K562 (cell line): ENCODE measurements around the gene CTSW. TPM values are rescaled to one million over a fixed set of nuclear protein-coding genes. Genes with fewer than 3 reads are reported as not detected.

Experiments used
- BHLHE40 ChIP-seq: IDR thresholded peaks from 2 replicates; pipeline ENCODE4 v1.6.1; 2011; ENCODE audit warnings: low read length, improper control_type of control experiment
- CCAR2 ChIP-seq: fragments of 200-400 bp; formaldehyde crosslinking; IDR thresholded peaks from 2 replicates; pipeline ENCODE4 v1.6.1; 2017; ENCODE audit warnings: mild to moderate bottlenecking, low read depth, low read length
- DNMT1 ChIP-seq: fragments of 450-650 bp; IDR thresholded peaks from 2 replicates; pipeline ENCODE4 v1.6.1; 2016; ENCODE audit warnings: antibody characterized with exemption, mild to moderate bottlenecking
- HBP1 ChIP-seq: fragments of 450-650 bp; formaldehyde crosslinking; IDR thresholded peaks from 2 replicates; pipeline ENCODE4 v1.4.0; 2022; ENCODE audit warnings: missing genetic modification characterization
- JUN ChIP-seq, 2 experiments: sonication (generic) in 1 of 2; formaldehyde crosslinking in 1 of 2; IDR thresholded peaks; 2 replicates each; pipeline versions ENCODE4 v1.6.1 to v1.8.0; 2012 to 2022; ENCODE audit warnings: borderline replicate concordance in 2 of 2, mild to moderate bottlenecking in 2 of 2, improper control_type of control experiment in 1 of 2, low read depth in 1 of 2, low read length in 1 of 2, missing genetic modification reagents in 1 of 2
- MCM3 ChIP-seq: fragments of 450-650 bp; IDR thresholded peaks from 2 replicates; pipeline ENCODE4 v1.6.1; 2016
- MECOM ChIP-seq: fragments of 250-450 bp; sonication (Bioruptor Pico); IDR thresholded peaks from 2 replicates; pipeline ENCODE4 v1.8.0; 2022; ENCODE audit warnings: inconsistent platforms
- OTX1 ChIP-seq: fragments of 450-650 bp; formaldehyde crosslinking; IDR thresholded peaks from 2 replicates; pipeline ENCODE4 v1.4.0; 2022; ENCODE audit warnings: mild to moderate bottlenecking
- SFPQ ChIP-seq: fragments of 200-400 bp; formaldehyde crosslinking; IDR thresholded peaks from 2 replicates; pipeline ENCODE4 v1.6.1; 2017; ENCODE audit warnings: mild to moderate bottlenecking, low read depth, low read length, moderate library complexity
- SOX6 ChIP-seq: fragments of 450-650 bp; IDR thresholded peaks from 2 replicates; pipeline ENCODE4 v1.6.1; 2014; ENCODE audit warnings: mild to moderate bottlenecking
- XRCC5 ChIP-seq: fragments of 200-400 bp; formaldehyde crosslinking; IDR thresholded peaks from 2 replicates; pipeline ENCODE4 v1.6.1; 2017; ENCODE audit warnings: low read depth, mild to moderate bottlenecking, low read length
- ZNF133 ChIP-seq: fragments of 250-450 bp; sonication (Bioruptor Pico); IDR thresholded peaks from 2 replicates; pipeline ENCODE4 v1.4.0; 2020; ENCODE audit warnings: mild to moderate bottlenecking
- polyA plus RNA-seq, 8 experiments: library from polyadenylated mRNA; depleted of rRNA in 4 of 8; stranded (reverse) in 5 of 8; unstranded in 3 of 8; fragments of >200 nt; fragmentation: Nextera tagmentation in 2 of 8; fragmentation: Illumina TruSeq in 1 of 8; extraction: Ambion mirVana in 2 of 8; extraction: Trizol in 1 of 8; gene quantifications; 2 replicates each; pipeline versions ENCODE4 v1.2.1 to v1.2.3, GENCODE V29; 2011 to 2014; ENCODE audit warnings: inconsistent platforms in 1 of 8, missing spikeins in 1 of 8
- total RNA-seq, 7 experiments: library from RNA; depleted of rRNA in 6 of 7; stranded (reverse); fragments of >200 nt in 6 of 7; fragmentation: Illumina TruSeq in 2 of 7; extraction: Trizol in 2 of 7; gene quantifications; 2 replicates each; pipeline versions ENCODE4 v1.2.1 to v1.2.3, GENCODE V29; 2011 to 2021; ENCODE audit warnings: low replicate concordance in 1 of 7

The CTSW gene
- total and polyA plus RNA-seq, 9 of the 15 experiments (the other 6 are each of a cell fraction or from before 2014, with no cell fraction given), result 0.04 TPM; not detected in 8

GRCh38 chr11:65860278-65861164 lies 19.1 kb upstream of the CTSW start, which contains the start of gene MUS81 (continued):
- TF ChIP-seq SFPQ (no peak), BHLHE40 (peak; percentile 16; the same call in 1 of the 2 replicates), DNMT1 (no peak), CCAR2 (0 out of 2 replicates have a peak, but pooled peaks have one; percentile 79), ZNF133 (CRISPR knock-in tag) (no peak), MECOM (no peak), MCM3 (no peak), HBP1 (CRISPR knock-in tag) (no peak), XRCC5 (peak; percentile 92), SOX6 (peak; percentile 66; the same call in 1 of the 2 replicates), JUN (IDR thresholded peaks at IDR 0.05; ENCODE audit: borderline replicate concordance, low read depth, low read length) (no peak; the same call in 1 of the 2 replicates), JUN (CRISPR knock-in tag; IDR thresholded peaks at IDR 0.05; ENCODE audit: borderline replicate concordance) (no peak), OTX1 (no peak)
